Frontal cortex (tissue), 4 donors: ENCODE data around the gene POFUT2. TPM values are rescaled to one million over a fixed set of nuclear protein-coding genes. Genes with fewer than 3 reads are reported as not detected.

Experiments
- DNase-seq, 2 donors: peaks; one replicate each; pipeline ENCODE4 v3.0.0; 2012; ENCODE audit warnings: low spot score in 2 of 2
- FAIRE-seq: peaks from 2 replicates; lab custom pipeline; 2012; peaks lifted over from hg19 to GRCh38; lab: Jason Lieb, UNC
- total RNA-seq: library from RNA; depleted of rRNA; stranded (reverse); fragments of >200 nt; gene quantifications from one replicate; pipeline ENCODE4 v1.2.3, GENCODE V29; 2014
- donor health status: control.
- donor health status: control.
- donor health status: control.

The POFUT2 gene
- total RNA-seq, 1 donor from 2014 or later: 11.0 TPM

- FAIRE-seq (no peak), DNase-seq (no peak)
Observed at GRCh38 chr21:45267390-45267760, 20.3 kb downstream of the POFUT2 start.

GRCh38 chr21:45266518-45267389 is 20.9 kb downstream of the POFUT2 start:
- DNase-seq (no peak), FAIRE-seq (no peak)

GRCh38 chr21:45265721-45266517 is 21.8 kb downstream of the POFUT2 start:
- DNase-seq (no peak), FAIRE-seq (no peak)

GRCh38 chr21:45264912-45265515 is 22.7 kb downstream of the POFUT2 start:
- no peak for FAIRE-seq
- DNase-seq: no peak

- FAIRE-seq: no peak
- DNase-seq: no peak
Observed at GRCh38 chr21:45264146-45264911, 23.4 kb downstream of the POFUT2 start.

- FAIRE-seq: no peak
- DNase-seq: no peak
Observed at GRCh38 chr21:45263534-45263933, 24.2 kb downstream of the POFUT2 start.

GRCh38 chr21:45262616-45263015 is 25.1 kb downstream of the POFUT2 start:
- no peak for FAIRE-seq

GRCh38 chr21:45262041-45262581 is 25.6 kb downstream of the POFUT2 start:
- no peak for DNase-seq
- no peak for FAIRE-seq

More at GRCh38 chr21:45262616-45263015, 25.1 kb downstream of the POFUT2 start:
- DNase-seq: no peak

GRCh38 chr21:45261093-45261492 is 26.6 kb downstream of the POFUT2 start:
- no peak for DNase-seq
- FAIRE-seq: no peak

GRCh38 chr21:45260191-45260825 is 27.4 kb downstream of the POFUT2 start:
- DNase-seq (no peak), FAIRE-seq (no peak)

- DNase-seq: no peak
- FAIRE-seq: no peak
Observed at GRCh38 chr21:45259206-45259840, 28.4 kb downstream of the POFUT2 start.

- DNase-seq: no peak
Observed at GRCh38 chr21:45258466-45258865, 29.2 kb downstream of the POFUT2 start.

GRCh38 chr21:45257673-45258341 is 29.9 kb downstream of the POFUT2 start:
- no peak for DNase-seq
- FAIRE-seq: no peak

More at GRCh38 chr21:45258466-45258865, 29.2 kb downstream of the POFUT2 start:
- no peak for FAIRE-seq

GRCh38 chr21:45256912-45257672 is 30.6 kb downstream of the POFUT2 start:
- DNase-seq (no peak), FAIRE-seq (no peak)

- FAIRE-seq (no peak), DNase-seq (no peak)
Observed at GRCh38 chr21:45256021-45256911, 31.4 kb downstream of the POFUT2 start.

GRCh38 chr21:45255381-45256020 is 32.2 kb downstream of the POFUT2 start:
- no peak for DNase-seq
- FAIRE-seq: no peak
